ENCODE data around the gene STPG4.

DNA sequence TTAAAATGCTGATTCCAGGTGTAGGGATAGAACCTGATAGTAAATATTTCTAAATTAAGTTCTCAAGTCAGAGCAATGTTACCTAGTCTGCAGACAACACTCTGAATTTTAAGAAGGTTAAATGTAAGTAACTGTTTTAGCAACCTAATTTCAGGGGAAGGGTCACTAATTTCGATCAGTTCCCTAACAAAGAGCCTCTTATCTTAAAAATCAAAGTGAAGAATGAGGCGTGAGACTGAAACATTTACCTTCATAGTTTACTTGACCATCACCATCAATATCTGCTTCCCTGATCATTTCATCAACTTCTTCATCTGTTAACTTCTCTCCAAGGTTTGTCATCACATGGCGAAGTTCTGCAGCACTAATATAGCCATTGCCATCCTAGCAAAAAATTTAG lies 6.4 kb upstream of the STPG4 start:
- TF ChIP-seq, protein P1, sequence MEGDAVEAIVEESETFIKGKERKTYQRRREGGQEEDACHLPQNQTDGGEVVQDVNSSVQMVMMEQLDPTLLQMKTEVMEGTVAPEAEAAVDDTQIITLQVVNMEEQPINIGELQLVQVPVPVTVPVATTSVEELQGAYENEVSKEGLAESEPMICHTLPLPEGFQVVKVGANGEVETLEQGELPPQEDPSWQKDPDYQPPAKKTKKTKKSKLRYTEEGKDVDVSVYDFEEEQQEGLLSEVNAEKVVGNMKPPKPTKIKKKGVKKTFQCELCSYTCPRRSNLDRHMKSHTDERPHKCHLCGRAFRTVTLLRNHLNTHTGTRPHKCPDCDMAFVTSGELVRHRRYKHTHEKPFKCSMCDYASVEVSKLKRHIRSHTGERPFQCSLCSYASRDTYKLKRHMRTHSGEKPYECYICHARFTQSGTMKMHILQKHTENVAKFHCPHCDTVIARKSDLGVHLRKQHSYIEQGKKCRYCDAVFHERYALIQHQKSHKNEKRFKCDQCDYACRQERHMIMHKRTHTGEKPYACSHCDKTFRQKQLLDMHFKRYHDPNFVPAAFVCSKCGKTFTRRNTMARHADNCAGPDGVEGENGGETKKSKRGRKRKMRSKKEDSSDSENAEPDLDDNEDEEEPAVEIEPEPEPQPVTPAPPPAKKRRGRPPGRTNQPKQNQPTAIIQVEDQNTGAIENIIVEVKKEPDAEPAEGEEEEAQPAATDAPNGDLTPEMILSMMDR (IDR thresholded peaks at IDR 0.05): no peak
- no peak for TF ChIP-seq POLR2A (IDR thresholded peaks at IDR 0.05)

All from Peyer's patch (tissue), 4 donors.